Gastroesophageal sphincter (tissue), 4 donors: ENCODE measurements around the gene KCNJ3. TPM values are rescaled to one million over a fixed set of nuclear protein-coding genes. Genes with fewer than 3 reads are reported as not detected.

Experiments
- ATAC-seq: fragments of 150-250 bp; one replicate; pipeline ENCODE4 v1.9.1; 2016; ENCODE audit warnings: mild to moderate bottlenecking, moderate library complexity
- H3K27ac ChIP-seq, 4 donors: fragments of 200-600 bp; sonication (generic) in 3 of 4; 1 replicate in 3 of 4; 2 replicates in 1 of 4; pipeline ENCODE4 v1.5.1; 2016 to 2019
- H3K27me3 ChIP-seq: fragments of 200-600 bp; sonication (generic); one replicate; pipeline ENCODE4 v1.5.1; 2019
- H3K36me3 ChIP-seq, 2 donors: fragments of 200-600 bp; sonication (generic); one replicate each; pipeline ENCODE4 v1.5.1; 2019; ENCODE audit warnings: control low read depth in 1 of 2
- H3K4me1 ChIP-seq, 3 donors: fragments of 200-600 bp; sonication (generic); 1 replicate in 2 of 3; 2 replicates in 1 of 3; pipeline ENCODE4 v1.5.1; 2016 to 2019; ENCODE audit warnings: control low read depth in 2 of 3
- H3K4me3 ChIP-seq, 2 donors: fragments of 200-600 bp; sonication (generic); one replicate each; pipeline ENCODE4 v1.5.1; 2019; ENCODE audit warnings: mild to moderate bottlenecking in 1 of 2, moderate library complexity in 1 of 2
- H3K9me3 ChIP-seq, 3 donors: fragments of 200-600 bp; sonication (generic); one replicate each; pipeline ENCODE4 v1.5.1; 2017 to 2019; ENCODE audit warnings: control low read depth in 2 of 3
- EP300 ChIP-seq: sonication (generic); formaldehyde crosslinking; IDR thresholded peaks from one replicate; pipeline ENCODE4 v1.6.1; 2017; ENCODE audit warnings: antibody characterized with exemption, mild to moderate bottlenecking
- POLR2A ChIP-seq, 2 donors: fragments of 450-650 bp; IDR thresholded peaks; one replicate each; pipeline ENCODE4 v1.6.1; 2017; ENCODE audit warnings: antibody characterized with exemption in 2 of 2, mild to moderate bottlenecking in 2 of 2, moderate library complexity in 1 of 2
- POLR2AphosphoS5 ChIP-seq: sonication (generic); formaldehyde crosslinking; IDR thresholded peaks from one replicate; pipeline ENCODE4 v1.6.1; 2017; ENCODE audit warnings: antibody characterized with exemption
- WGBS, 2 donors: methylation state at CpG; one replicate each; pipeline ENCODE4 v1.1.5; 2018; ENCODE audit warnings: low coverage in 1 of 2; 5-methylcytosine and 5-hydroxymethylcytosine counted together
- total RNA-seq, 4 donors: library from RNA; depleted of rRNA; stranded (reverse); fragments of >200 nt; gene quantifications; one replicate each; pipeline ENCODE4 v1.1.0, GENCODE V29; 2016
- TF ChIP-seq, protein P1 (sequence below), 4 experiments: fragments of 200-600 bp in 2 of 4; fragments of 450-650 bp in 2 of 4; sonication (generic) in 1 of 4; IDR thresholded peaks; one replicate each; pipeline ENCODE4 v1.5.1; 2017 to 2019; ENCODE audit warnings: antibody characterized with exemption in 4 of 4, mild to moderate bottlenecking in 2 of 4, moderate library complexity in 2 of 4

The KCNJ3 gene
- total RNA-seq, 4 donors from 2014 or later, result 0.94 to 5.3 (median 1.5) TPM

DNA sequence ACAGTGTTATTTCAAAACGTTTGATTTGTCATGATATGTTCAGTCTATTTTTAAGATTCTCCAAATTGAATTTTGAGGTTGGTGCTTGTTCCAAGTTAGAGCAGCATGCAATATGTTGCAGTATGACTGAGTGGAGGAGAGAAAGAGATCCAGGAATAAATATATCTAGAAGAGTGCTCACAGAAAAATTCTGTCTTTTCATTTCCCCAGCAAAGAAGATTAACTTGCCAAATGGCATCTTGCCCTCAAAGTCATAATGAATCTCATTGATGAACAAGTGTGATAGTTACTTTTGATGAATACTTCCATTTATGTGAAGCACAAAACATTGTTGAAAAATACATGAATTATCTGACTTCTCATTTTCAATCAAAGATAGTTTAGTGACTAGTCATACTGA lies 95.9 kb downstream of the KCNJ3 start:
- no peak overlapping the region for H3K27ac ChIP-seq
- H3K27me3 ChIP-seq, result no peaks in the 10 kb centered on the region
- H3K4me1 ChIP-seq, result no peaks in the 10 kb centered on the region
- WGBS, 2 donors, result 22 to 42% methylated on average over 1 of the region's 1 CpG
- no peak for ATAC-seq
- no peak overlapping the region for H3K4me3 ChIP-seq
- no peaks in the 10 kb centered on the region for H3K9me3 ChIP-seq
- TF ChIP-seq, protein P1, sequence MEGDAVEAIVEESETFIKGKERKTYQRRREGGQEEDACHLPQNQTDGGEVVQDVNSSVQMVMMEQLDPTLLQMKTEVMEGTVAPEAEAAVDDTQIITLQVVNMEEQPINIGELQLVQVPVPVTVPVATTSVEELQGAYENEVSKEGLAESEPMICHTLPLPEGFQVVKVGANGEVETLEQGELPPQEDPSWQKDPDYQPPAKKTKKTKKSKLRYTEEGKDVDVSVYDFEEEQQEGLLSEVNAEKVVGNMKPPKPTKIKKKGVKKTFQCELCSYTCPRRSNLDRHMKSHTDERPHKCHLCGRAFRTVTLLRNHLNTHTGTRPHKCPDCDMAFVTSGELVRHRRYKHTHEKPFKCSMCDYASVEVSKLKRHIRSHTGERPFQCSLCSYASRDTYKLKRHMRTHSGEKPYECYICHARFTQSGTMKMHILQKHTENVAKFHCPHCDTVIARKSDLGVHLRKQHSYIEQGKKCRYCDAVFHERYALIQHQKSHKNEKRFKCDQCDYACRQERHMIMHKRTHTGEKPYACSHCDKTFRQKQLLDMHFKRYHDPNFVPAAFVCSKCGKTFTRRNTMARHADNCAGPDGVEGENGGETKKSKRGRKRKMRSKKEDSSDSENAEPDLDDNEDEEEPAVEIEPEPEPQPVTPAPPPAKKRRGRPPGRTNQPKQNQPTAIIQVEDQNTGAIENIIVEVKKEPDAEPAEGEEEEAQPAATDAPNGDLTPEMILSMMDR (IDR thresholded peaks at IDR 0.05), result no peak
- no peak for TF ChIP-seq POLR2AphosphoS5
- TF ChIP-seq EP300, result no peak
- TF ChIP-seq POLR2A (IDR thresholded peaks at IDR 0.05), result no peak
- no peaks in the 10 kb centered on the region for H3K36me3 ChIP-seq

DNA sequence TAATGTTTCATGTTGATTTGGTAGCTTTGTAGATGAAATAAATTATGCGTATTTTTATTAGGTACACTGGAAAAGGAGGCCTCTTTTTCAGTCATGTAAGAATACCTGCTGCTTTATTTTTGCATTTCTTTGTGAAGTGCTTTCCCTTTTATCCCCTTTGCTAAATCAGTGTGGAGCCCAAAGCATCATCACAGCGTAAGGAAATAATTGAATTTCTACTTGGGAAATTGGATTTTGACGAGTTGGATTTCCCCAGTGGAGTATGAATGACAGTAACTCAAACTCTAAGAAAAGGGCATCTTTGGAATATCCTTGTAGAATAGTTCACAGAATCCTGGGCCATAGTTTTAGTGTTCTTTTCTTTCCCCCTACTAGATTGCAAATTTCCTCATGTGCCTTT lies 97.2 kb downstream of the KCNJ3 start:
- TF ChIP-seq POLR2A (IDR thresholded peaks at IDR 0.05), result no peak
- no peak for TF ChIP-seq EP300
- no peak for TF ChIP-seq POLR2AphosphoS5
- TF ChIP-seq, protein P1 (IDR thresholded peaks at IDR 0.05), result no peak
- H3K27ac ChIP-seq, result no peak overlapping the region
- H3K4me3 ChIP-seq, result no peak overlapping the region
- no peaks in the 10 kb centered on the region for H3K27me3 ChIP-seq
- 55 to 89% methylated on average over 2 to 3 of the region's 3 CpGs for WGBS, 2 donors
- no peaks in the 10 kb centered on the region for H3K4me1 ChIP-seq
- ATAC-seq, result no peak
- H3K36me3 ChIP-seq, result no peaks in the 10 kb centered on the region
- H3K9me3 ChIP-seq, result no peaks in the 10 kb centered on the region

DNA sequence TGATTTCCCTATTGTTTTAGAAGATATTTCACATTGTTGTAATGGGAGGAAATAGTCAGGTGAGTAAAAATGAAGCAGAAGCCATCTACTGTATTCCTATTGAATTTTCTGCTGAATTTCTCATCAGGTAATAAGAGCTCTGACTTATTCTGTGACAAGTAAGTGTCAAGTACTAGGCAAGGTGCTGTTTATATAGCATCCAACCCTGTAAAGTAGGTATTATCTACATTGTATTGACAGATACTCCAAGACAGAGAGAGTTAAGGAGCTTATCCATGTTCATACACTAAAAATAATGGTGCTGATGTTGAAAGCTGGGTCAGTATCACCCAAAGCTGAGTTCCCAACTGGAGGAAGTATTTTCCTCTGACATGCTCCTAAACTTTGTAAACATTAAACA lies 106.0 kb downstream of the KCNJ3 start:
- no peaks in the 10 kb centered on the region for H3K4me1 ChIP-seq

DNA sequence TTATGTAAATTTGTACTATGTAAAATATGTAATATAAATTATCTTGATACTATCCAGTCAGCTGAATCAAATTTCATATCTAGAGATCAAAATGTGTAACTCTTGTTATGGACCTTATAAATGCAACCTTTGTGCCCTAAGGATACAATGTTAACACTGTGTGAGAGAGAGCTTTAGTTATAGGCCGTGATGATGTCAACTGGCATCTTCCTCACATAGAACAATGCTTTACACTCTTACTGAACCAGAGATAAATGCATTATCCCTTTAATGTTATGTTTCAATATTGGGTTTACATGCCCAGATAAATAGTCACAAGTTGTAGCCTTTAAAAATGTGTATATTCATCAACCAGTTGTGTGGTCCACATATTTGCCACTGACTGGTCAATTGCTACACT lies 115.1 kb downstream of the KCNJ3 start:
- Histone ChIP-seq H3K27ac (no peak overlapping the region), H3K36me3 (no peaks in the 10 kb centered on the region), H3K4me3 (no peak overlapping the region), H3K4me1 (no peaks in the 10 kb centered on the region), H3K27me3 (no peaks in the 10 kb centered on the region), H3K9me3 (no peaks in the 10 kb centered on the region)
- no peak for TF ChIP-seq POLR2AphosphoS5
- TF ChIP-seq, protein P1 (IDR thresholded peaks at IDR 0.05), result no peak
- no peak for TF ChIP-seq POLR2A (IDR thresholded peaks at IDR 0.05)
- TF ChIP-seq EP300, result no peak
- ATAC-seq, result no peak
- WGBS, 2 donors, result 75 to 92% methylated on average over 1 of the region's 1 CpG

More for the DNA sequence above, 106.0 kb downstream of the KCNJ3 start:
- Histone ChIP-seq H3K4me3 (no peak overlapping the region), H3K9me3 (no peaks in the 10 kb centered on the region), H3K36me3 (no peaks in the 10 kb centered on the region), H3K27ac (no peak overlapping the region), H3K27me3 (no peaks in the 10 kb centered on the region)
- no peak for TF ChIP-seq POLR2A (IDR thresholded peaks at IDR 0.05)
- no peak for TF ChIP-seq EP300
- TF ChIP-seq POLR2AphosphoS5, result no peak
- TF ChIP-seq, protein P1 (IDR thresholded peaks at IDR 0.05), result no peak
- no peak for ATAC-seq

DNA sequence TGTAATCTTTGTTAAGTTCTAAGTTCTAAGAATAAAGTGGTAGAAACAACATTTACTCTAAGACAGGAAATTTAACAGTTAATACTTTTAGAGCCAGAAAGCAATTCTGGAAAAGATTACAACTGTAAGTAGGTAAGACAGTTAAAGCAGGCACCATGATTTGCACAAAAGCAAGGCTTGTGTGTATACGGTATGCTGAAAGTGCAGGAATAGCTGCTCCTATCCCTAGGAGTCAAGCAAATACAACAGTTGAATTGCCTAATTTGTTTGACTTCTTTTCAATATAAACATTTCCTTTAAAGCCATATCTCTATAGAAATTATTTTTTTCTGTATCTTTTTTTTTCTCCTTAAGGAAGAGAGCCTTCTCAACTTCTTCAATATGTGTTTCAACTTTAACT lies 116.4 kb downstream of the KCNJ3 start:
- no peaks in the 10 kb centered on the region for H3K4me1 ChIP-seq
- H3K27ac ChIP-seq, result no peak overlapping the region
- 41 to 50% methylated on average over 1 of the region's 1 CpG for WGBS, 2 donors
- no peaks in the 10 kb centered on the region for H3K9me3 ChIP-seq
- H3K36me3 ChIP-seq, result no peaks in the 10 kb centered on the region
- no peak overlapping the region for H3K4me3 ChIP-seq
- H3K27me3 ChIP-seq, result no peaks in the 10 kb centered on the region
- no peak for ATAC-seq
- TF ChIP-seq, protein P1 (IDR thresholded peaks at IDR 0.05), result no peak
- TF ChIP-seq POLR2A (IDR thresholded peaks at IDR 0.05) (no peak), POLR2AphosphoS5 (no peak), EP300 (no peak)
